Fibroblast of villous mesenchyme (primary cell): ENCODE results near the gene COL20A1. TPM values are rescaled to one million over a fixed set of nuclear protein-coding genes. Genes with fewer than 3 reads are reported as not detected.
A peak's percentile ranks its signal among the peaks of the same experiment; 100 is the strongest.

Experiments
- DNase-seq: peaks from one replicate; pipeline ENCODE4 v3.0.0-alpha.2; 2010; ENCODE audit warnings: low read depth
- H3K4me3 ChIP-seq: 2 replicates; pipeline ENCODE4 v1.5.1; 2011; ENCODE audit warnings: low read depth, mild to moderate bottlenecking, low read length
- CTCF ChIP-seq: IDR thresholded peaks from 2 replicates; pipeline ENCODE4 v1.5.1; 2012; ENCODE audit warnings: low read depth, mild to moderate bottlenecking, low read length; ENCODE audit not compliant: insufficient read depth
- total RNA-seq: library from RNA; depleted of rRNA; stranded (reverse); fragments of >200 nt; gene quantifications from 2 replicates; pipeline ENCODE4 v1.2.3, GENCODE V29; 2012

Gene COL20A1
- total RNA-seq, 1 donor, result under 0.01 TPM

- DNase-seq, result no peak
These were observed 38.2 kb upstream of the COL20A1 start for GRCh38 chr20:63254606-63255384.

GRCh38 chr20:63255931-63256704 lies 36.9 kb upstream of the COL20A1 start:
- TF ChIP-seq CTCF, result no peak
- H3K4me3 ChIP-seq, result no peak overlapping the region
- no peak for DNase-seq

More at GRCh38 chr20:63254606-63255384, 38.2 kb upstream of the COL20A1 start:
- TF ChIP-seq CTCF, result no peak
- H3K4me3 ChIP-seq, result no peak overlapping the region

GRCh38 chr20:63256954-63257353 lies 36.0 kb upstream of the COL20A1 start:
- TF ChIP-seq CTCF, result no peak
- no peak overlapping the region for H3K4me3 ChIP-seq
- no peak for DNase-seq

GRCh38 chr20:63257629-63258028 lies 35.4 kb upstream of the COL20A1 start:
- no peak overlapping the region for H3K4me3 ChIP-seq
- no peak for TF ChIP-seq CTCF
- no peak for DNase-seq

GRCh38 chr20:63258781-63259180 lies 34.2 kb upstream of the COL20A1 start:
- H3K4me3 ChIP-seq, result no peak overlapping the region
- peak; percentile 28 for DNase-seq
- no peak for TF ChIP-seq CTCF

- TF ChIP-seq CTCF, result no peak
- DNase-seq, result no peak
- H3K4me3 ChIP-seq, result no peak overlapping the region
These were observed 33.1 kb upstream of the COL20A1 start for GRCh38 chr20:63259734-63260460.
